ENCODE data around the gene IFNA6.
"Not testable (repeated sequence)": the region's sequence is repeated elsewhere in the genome, so short reads cannot be mapped to it uniquely, and the experiment has no call there.

The IFNA6 gene

DNA sequence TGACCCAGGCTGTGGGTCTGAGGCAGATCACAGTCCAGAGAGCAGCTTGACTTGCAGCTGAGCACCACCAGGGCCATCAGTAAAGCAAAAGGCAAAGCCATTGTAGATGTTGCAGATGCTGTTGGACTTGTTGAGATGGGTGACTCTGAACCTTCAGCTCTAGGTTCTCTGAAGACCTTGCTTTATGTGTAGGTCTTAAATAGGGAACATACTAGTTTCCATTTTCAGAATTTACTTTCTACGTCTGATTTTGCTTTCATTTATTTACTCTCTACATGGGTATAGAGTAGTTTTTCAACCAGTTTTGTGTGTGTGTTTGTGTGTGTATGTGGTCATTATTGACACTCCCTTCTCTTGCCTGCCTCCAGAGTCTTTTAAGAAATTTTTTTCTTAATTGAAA lies at the start of gene IFNA6:
Gene IFNA6, minus strand, starts transcription at position 101 of the 400 bp plus-strand sequence. Its CDS starts 0 bp downstream, at position 101.
- no peak for DNase-seq (ENCODE audit: low read depth)

DNA sequence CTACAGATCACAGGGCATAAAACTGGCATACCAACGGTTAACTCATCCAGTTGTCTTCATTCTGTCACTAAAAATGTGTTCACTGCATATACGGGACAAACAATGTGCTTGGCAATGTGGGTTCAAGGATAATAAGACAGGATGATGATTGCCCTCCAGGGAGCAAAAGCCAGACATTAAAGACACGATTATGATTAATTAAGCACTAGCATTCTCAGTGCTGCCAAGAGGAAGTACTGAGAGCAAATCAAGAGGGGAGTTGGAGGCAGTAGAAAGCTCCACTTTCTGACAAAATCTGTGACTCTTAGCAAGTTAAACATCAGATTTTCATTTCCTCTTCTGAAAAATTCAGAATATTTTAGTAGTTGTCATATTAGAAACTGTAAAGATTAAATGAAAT lies 49.3 kb upstream of the IFNA6 start:
- DNase-seq (ENCODE audit: low read depth) = no peak

- DNase-seq (ENCODE audit: low read depth) = no peak
Observed at GRCh38 chr9:21398955-21399489, 48.3 kb upstream of the IFNA6 start.

DNA sequence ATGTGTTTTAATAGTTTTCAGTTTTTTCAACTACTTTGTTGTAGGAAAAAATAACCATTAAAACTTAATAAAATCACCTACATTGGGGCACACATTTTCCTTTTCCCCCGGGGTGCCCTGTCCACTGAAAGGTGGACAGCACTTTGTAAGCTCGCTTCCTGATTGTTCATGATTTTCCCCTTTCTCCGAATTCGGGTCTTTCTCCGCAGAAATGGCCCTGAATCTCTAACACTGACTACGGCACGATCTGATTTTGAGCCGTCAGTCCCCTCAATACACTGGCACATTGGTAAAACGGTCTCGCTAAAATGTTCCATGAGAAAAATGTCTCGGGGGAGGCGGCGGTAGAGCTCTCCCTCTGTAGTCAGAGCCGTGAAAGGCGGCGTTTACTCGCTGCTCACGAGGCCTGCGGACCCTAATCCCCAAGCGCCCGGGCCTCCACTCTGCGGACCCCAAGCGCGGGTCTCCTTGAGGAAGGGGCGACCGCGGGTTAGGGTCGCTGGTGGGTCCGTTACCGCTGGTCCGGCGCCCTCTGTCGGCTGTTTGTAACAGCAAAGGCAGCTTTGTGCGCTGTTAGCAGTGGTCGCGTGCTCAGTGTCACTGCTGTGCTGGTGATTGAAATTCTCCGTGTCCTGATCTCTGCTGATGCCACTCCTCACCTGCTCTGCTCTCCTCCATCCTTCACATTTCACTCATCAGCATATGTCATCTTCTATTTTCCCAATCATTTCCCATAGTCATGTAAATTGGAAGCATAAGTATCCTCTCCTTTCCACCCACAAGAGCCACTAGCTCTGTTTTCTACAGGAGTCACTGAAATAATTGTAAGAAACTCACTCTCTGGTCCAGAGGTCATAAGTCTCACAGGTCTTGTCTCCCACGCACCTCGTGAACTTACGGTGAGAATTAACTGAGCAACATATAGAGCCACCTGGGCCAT lies 45.4 kb upstream of the IFNA6 start:
- DNase-seq (ENCODE audit: low read depth) = no peak

GRCh38 chr9:21392270-21392669 lies 41.6 kb upstream of the IFNA6 start:
- no peak for DNase-seq (ENCODE audit: low read depth)

- DNase-seq (ENCODE audit: low read depth) = no peak
Observed at GRCh38 chr9:21385131-21385670, 34.5 kb upstream of the IFNA6 start, which contains the start of gene IFNA2. Gene IFNA2 (minus strand): TSS chr9:21385398. CDS start chr9:21385329, 69 bp downstream.

DNA sequence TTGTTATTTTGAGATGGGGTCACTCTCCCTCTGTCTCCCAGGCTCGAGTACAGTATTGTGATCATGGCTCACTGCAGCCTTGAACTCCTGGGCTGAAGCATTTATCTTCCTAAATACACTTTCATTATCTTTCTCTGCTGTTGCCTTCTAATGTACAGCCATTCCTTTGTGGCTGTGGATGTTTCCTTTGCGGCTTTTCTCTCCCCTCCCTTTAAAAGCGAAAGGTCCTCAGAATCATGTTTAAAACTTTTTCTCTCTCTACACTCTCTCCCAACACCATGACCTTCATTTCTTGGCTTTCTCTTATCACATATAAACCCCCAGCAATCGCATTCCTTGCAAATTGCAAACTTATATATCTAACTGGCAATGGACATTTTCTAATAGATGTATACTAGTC lies 32.9 kb upstream of the IFNA6 start:
- no peak for DNase-seq (ENCODE audit: low read depth)

GRCh38 chr9:21381448-21382339 lies 31.0 kb upstream of the IFNA6 start:
- no peak for DNase-seq (ENCODE audit: low read depth)

DNA sequence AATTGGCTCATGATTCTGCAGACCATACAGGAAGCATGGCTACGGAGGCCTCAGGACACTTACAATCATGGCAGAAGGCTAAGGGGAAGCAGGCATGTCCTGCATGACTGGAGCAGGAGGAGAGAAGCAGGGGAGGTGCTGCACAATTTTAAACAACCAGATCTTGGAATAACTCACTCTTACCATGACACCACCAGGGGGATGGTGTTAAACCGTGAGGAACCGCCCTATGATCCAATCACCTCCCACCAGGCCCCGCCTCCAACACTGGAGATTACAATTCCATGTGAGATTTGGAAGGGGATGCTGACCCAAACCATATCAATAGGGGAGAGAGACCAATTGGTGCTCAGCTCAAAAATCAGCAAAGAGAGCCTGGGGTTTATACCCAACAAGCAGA lies 20.8 kb upstream of the IFNA6 start:
- not testable (repeated sequence) for DNase-seq (ENCODE audit: low read depth)

GRCh38 chr9:21367957-21368356 lies 17.3 kb upstream of the IFNA6 start, which contains the start of gene IFNA13:
Gene IFNA13 (minus strand): TSS chr9:21368057. CDS start chr9:21368010, 47 bp downstream.
- DNase-seq (ENCODE audit: low read depth) = no peak

GRCh38 chr9:21367169-21367568 lies 16.5 kb upstream of the IFNA6 start:
- not testable (repeated sequence) for DNase-seq (ENCODE audit: low read depth)

DNA sequence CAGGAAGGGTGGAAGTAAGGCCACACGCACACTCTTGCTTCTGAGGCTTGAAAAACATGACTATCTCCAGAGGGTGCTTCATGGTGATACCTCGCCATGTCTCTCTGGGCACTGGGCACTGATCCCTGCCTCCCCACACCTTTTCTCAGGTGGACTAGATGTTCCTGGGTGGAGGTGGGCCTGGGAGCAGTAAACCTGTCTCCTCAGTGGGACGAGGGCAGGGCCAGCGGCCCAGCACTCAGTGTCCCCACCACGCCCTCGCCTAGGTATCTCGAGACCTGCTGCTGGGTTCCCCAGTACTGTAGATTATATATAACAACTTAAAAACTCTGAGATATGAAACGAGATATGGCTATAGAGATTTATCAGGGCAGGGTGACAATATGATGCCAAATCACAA lies 11.6 kb upstream of the IFNA6 start:
- no peak for DNase-seq (ENCODE audit: low read depth)

DNA sequence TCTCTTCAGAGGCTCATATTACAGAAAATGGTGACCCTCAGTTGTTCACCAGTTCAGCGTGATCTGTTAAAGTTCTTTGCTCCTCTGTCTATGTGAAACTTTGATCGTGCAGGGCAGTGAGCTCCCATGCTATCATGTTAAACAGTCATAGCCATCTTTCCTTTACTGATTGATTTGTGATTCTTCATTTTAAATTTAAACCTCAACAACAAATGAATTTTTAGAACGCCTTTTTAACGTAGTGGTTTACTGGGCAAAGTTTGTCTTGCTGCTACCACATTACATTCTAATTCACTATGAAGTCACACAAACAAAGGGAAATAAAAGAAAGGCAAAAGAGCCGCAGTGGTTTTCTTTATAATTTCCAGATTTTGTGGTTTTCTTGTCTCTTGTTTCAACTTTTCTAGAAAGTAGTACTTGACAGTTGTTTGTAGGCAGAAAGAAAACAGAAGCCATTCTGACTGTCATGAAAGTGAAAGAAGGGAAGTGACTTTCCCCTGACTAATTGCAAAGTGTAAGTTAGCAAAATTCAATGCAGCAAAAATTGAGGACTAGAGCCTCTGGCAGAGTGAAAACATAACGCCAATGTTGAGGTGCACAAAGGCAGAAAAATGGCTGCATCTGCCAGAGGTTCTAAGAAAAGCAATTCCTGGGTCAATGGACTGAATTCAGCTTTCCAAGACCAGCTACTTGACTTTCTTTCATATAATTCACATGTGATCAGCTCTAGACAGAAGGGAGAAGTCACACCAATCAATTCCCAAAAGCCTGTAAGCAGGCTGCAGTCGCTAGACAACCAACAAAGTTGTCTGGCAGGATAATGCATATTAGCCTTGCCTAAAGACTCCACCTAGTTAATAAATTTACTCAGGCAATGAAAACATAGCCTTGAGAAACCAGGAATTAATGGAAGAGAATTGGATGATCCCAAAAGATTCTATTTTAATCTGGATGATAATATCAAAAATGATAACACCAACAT lies 7.1 kb upstream of the IFNA6 start:
- no peak for DNase-seq (ENCODE audit: low read depth)

GRCh38 chr9:21348430-21348970 lies 2.2 kb downstream of the IFNA6 start:
- no peak for DNase-seq (ENCODE audit: low read depth)

GRCh38 chr9:21340735-21341134 lies 10.0 kb downstream of the IFNA6 start:
- no peak for DNase-seq (ENCODE audit: low read depth)

GRCh38 chr9:21336457-21336856 lies 14.2 kb downstream of the IFNA6 start:
- DNase-seq (ENCODE audit: low read depth) = no peak

GRCh38 chr9:21334701-21335632 lies 15.7 kb downstream of the IFNA6 start, which contains the start of gene KLHL9:
Gene KLHL9 (minus strand): TSS chr9:21335404. CDS start chr9:21334859, 545 bp downstream.
- DNase-seq (ENCODE audit: low read depth) = peak; percentile 73

GRCh38 chr9:21333226-21333625 lies 17.5 kb downstream of the IFNA6 start:
- no peak for DNase-seq (ENCODE audit: low read depth)
